ENCODE results near the gene OSBPL10.

OSBPL10 gene

GRCh38 chr3:31918179-31919150, 62.6 kb downstream of the OSBPL10 start:
- Histone ChIP-seq H3K9me3 (ENCODE audit: low read length) (no peaks in the 10 kb centered on the region), H3K4me3 (ENCODE audit: low read depth, low read length, poor library complexity, severe bottlenecking) (peak overlapping the region; percentile 54), H3K79me2 (ENCODE audit: insufficient read depth, low read length) (peaks cover 63% of the 10 kb centered on the region), H3K9ac (ENCODE audit: low read length) (peak overlapping the region; percentile 85), H3K27ac (ENCODE audit: low read depth, low read length, poor library complexity, severe bottlenecking) (peak overlapping the region; percentile 99), H2AFZ (ENCODE audit: low read length) (no peak overlapping the region), H3K27me3 (ENCODE audit: insufficient read depth, low read length) (no peaks in the 10 kb centered on the region), H3F3A (ENCODE audit: insufficient read depth, low read length) (no peaks in the 10 kb centered on the region; the same call in 1 of the 2 replicates), H4K20me1 (ENCODE audit: insufficient read depth, low read length) (no peaks in the 10 kb centered on the region), H3K4me1 (ENCODE audit: insufficient read depth, low read length, severe bottlenecking) (peaks cover 53% of the 10 kb centered on the region), H3K36me3 (ENCODE audit: insufficient read depth, low read length) (peaks cover 36% of the 10 kb centered on the region), H3K9me2 (ENCODE audit: low read depth, low read length) (no peaks in the 10 kb centered on the region), H3K4me2 (ENCODE audit: low read length) (peak overlapping the region; percentile 85)
- no peak for TF ChIP-seq EZH2 (IDR thresholded peaks at IDR 0.05; ENCODE audit: borderline replicate concordance, low read length)
- TF ChIP-seq CTCF (IDR thresholded peaks at IDR 0.05; ENCODE audit: low read length), result no peak

DNA sequence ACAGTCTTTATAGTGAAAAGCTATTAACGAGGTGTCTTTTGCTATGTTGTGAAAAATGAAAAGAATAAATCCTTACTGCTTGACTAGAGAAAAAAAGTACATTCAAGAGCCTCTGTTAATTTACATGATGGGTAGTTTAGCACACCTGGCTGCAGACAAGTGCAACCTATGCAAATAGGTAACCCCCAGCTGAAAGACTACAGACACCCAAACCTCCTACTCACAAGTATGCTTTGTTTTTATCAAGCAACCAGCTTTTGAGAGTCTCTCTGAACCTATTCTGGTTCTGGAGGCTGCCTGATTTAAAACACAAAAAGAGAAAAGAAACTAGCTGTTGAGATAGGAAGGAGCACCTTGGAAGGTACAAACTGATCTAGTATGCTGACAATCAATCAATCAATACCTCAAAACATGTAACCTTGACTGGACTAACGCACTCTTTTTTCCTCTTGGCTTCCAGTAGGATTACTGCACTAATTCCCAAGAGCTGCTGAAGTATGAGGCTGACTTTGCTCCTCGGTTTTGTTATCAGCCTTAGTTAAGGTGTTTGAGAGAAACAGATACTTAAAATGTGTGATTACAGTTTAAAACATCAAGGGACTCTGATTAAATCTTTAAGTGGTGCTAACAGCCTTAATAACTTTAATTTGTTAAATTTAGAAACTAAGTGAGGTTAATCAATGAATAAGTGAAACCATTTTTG, 63.6 kb downstream of the OSBPL10 start:
- H3K36me3 ChIP-seq (ENCODE audit: insufficient read depth, low read length), result peaks cover 40% of the 10 kb centered on the region
- H3K27me3 ChIP-seq (ENCODE audit: insufficient read depth, low read length), result no peaks in the 10 kb centered on the region
- peaks cover 50% of the 10 kb centered on the region for H3K4me1 ChIP-seq (ENCODE audit: insufficient read depth, low read length, severe bottlenecking)
- peak overlapping the region; percentile 85 for H3K9ac ChIP-seq (ENCODE audit: low read length)
- no peaks in the 10 kb centered on the region for H4K20me1 ChIP-seq (ENCODE audit: insufficient read depth, low read length)
- peak overlapping the region; percentile 54 for H3K4me3 ChIP-seq (ENCODE audit: low read depth, low read length, poor library complexity, severe bottlenecking)
- peak overlapping the region; percentile 99 for H3K27ac ChIP-seq (ENCODE audit: low read depth, low read length, poor library complexity, severe bottlenecking)
- H3K9me3 ChIP-seq (ENCODE audit: low read length), result no peaks in the 10 kb centered on the region
- H3K79me2 ChIP-seq (ENCODE audit: insufficient read depth, low read length), result peaks cover 53% of the 10 kb centered on the region
- H3F3A ChIP-seq (ENCODE audit: insufficient read depth, low read length), result no peaks in the 10 kb centered on the region; the same call in 1 of the 2 replicates
- H3K9me2 ChIP-seq (ENCODE audit: low read depth, low read length), result no peaks in the 10 kb centered on the region
- no peak for TF ChIP-seq CTCF (IDR thresholded peaks at IDR 0.05; ENCODE audit: low read length)
- no peak for TF ChIP-seq EZH2 (IDR thresholded peaks at IDR 0.05; ENCODE audit: borderline replicate concordance, low read length)
- H3K4me2 ChIP-seq (ENCODE audit: low read length), result peak overlapping the region; percentile 85
- H2AFZ ChIP-seq (ENCODE audit: low read length), result no peak overlapping the region

DNA sequence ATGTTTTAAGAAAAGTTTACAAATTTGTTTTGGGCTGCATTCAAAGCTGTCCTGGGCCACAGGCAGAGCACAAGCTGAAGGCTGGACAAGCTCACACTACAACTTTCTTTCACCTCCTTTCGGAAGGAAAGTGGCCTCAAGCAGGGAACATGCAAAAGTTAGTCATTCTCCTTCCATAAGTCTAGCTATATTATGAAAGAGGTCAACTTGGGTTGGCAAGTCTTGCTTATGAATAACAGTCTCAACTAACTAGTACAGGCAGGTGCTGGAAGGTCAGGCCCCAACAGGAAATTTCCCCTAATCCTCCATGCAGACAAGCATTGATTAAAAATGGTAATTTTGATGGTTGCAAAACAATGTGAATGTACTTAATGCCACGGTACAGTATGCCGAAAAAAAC, 69.4 kb downstream of the OSBPL10 start:
- peaks cover 6% of the 10 kb centered on the region; the same call in 1 of the 2 replicates for H3F3A ChIP-seq (ENCODE audit: insufficient read depth, low read length)
- no peaks in the 10 kb centered on the region for H3K27me3 ChIP-seq (ENCODE audit: insufficient read depth, low read length)
- H3K27ac ChIP-seq (ENCODE audit: low read depth, low read length, poor library complexity, severe bottlenecking), result peak overlapping the region; percentile 75
- peaks cover 73% of the 10 kb centered on the region for H3K4me1 ChIP-seq (ENCODE audit: insufficient read depth, low read length, severe bottlenecking)
- no peaks in the 10 kb centered on the region for H3K9me3 ChIP-seq (ENCODE audit: low read length)
- no peak overlapping the region for H3K4me3 ChIP-seq (ENCODE audit: low read depth, low read length, poor library complexity, severe bottlenecking)
- no peak overlapping the region; the same call in 1 of the 2 replicates for H3K9ac ChIP-seq (ENCODE audit: low read length)
- H3K79me2 ChIP-seq (ENCODE audit: insufficient read depth, low read length), result peaks cover 33% of the 10 kb centered on the region
- no peak overlapping the region for H3K4me2 ChIP-seq (ENCODE audit: low read length)
- no peak for TF ChIP-seq CTCF (IDR thresholded peaks at IDR 0.05; ENCODE audit: low read length)
- TF ChIP-seq EZH2 (IDR thresholded peaks at IDR 0.05; ENCODE audit: borderline replicate concordance, low read length), result no peak
- H3K36me3 ChIP-seq (ENCODE audit: insufficient read depth, low read length), result peaks cover 17% of the 10 kb centered on the region
- H3K9me2 ChIP-seq (ENCODE audit: low read depth, low read length), result no peaks in the 10 kb centered on the region
- H2AFZ ChIP-seq (ENCODE audit: low read length), result no peak overlapping the region
- no peaks in the 10 kb centered on the region for H4K20me1 ChIP-seq (ENCODE audit: insufficient read depth, low read length)

Measured in OCI-LY1 (cell line).